AG04450 (cell line): Measurements from ENCODE around the gene CDK16. TPM values are rescaled to one million over a fixed set of nuclear protein-coding genes. Genes with fewer than 3 reads are reported as not detected.

ENCODE experiments used
- CTCF ChIA-PET: fragments of 300-600, 350-600 bp; formaldehyde crosslinking; extraction: SDS; loops from one replicate; lab custom pipeline; 2022; ENCODE audit warnings: antibody characterized with exemption, inconsistent platforms; lab: Charles Lee
- POLR2A ChIA-PET: fragments of 350-600 bp; formaldehyde crosslinking; extraction: SDS; loops from one replicate; lab custom pipeline; 2021; ENCODE audit warnings: antibody characterized with exemption, inconsistent platforms; lab: Yijun Ruan, JAX
- DNase-seq: peaks from one replicate; pipeline ENCODE4 v3.0.0-alpha.2; 2011; ENCODE audit warnings: low read depth, low spot score
- H3K27ac ChIP-seq: one replicate; pipeline ENCODE4 v1.5.1; 2012; ENCODE audit warnings: low read depth, low read length, control low read depth
- H3K27me3 ChIP-seq: one replicate; pipeline ENCODE4 v1.6.0; 2012; ENCODE audit warnings: low read length; ENCODE audit not compliant: control insufficient read depth, insufficient read depth
- H3K4me3 ChIP-seq: 2 replicates; pipeline ENCODE4 v1.5.1; 2011; ENCODE audit warnings: mild to moderate bottlenecking, low read depth, low read length, control low read depth
- H3K9me3 ChIP-seq: 2 replicates; pipeline ENCODE4 v1.5.1; 2012; ENCODE audit warnings: low read length; ENCODE audit not compliant: control insufficient read depth, insufficient read depth
- CTCF ChIP-seq: IDR thresholded peaks from 2 replicates; pipeline ENCODE4 v1.5.1; 2011; ENCODE audit warnings: low read depth, low read length, control low read depth, inconsistent platforms
- polyA plus RNA-seq: library from polyadenylated mRNA; depleted of rRNA; stranded (reverse); fragments of >200 nt; gene quantifications from 2 replicates; pipeline ENCODE4 v1.2.3, GENCODE V29; 2011

CDK16 gene
- polyA plus RNA-seq, 1 experiment: 89.9 TPM

GRCh38 chrX:47206316-47206715, 12.2 kb upstream of the CDK16 start:
- no peak for TF ChIP-seq CTCF
- no peaks in the 10 kb centered on the region for H3K27me3 ChIP-seq
- CTCF ChIA-PET: no interaction called here
- POLR2A ChIA-PET: no interaction called here
- DNase-seq: no peak
- H3K9me3 ChIP-seq: no peaks in the 10 kb centered on the region
- no peak overlapping the region for H3K4me3 ChIP-seq
- H3K27ac ChIP-seq: no peak overlapping the region

- Histone ChIP-seq H3K4me3 (no peak overlapping the region), H3K27ac (no peak overlapping the region), H3K9me3 (no peaks in the 10 kb centered on the region), H3K27me3 (no peaks in the 10 kb centered on the region)
- no peak for DNase-seq
- POLR2A ChIA-PET: no interaction called here
- no peak for TF ChIP-seq CTCF
- CTCF ChIA-PET: no interaction called here
Measured at GRCh38 chrX:47208108-47208507, 10.4 kb upstream of the CDK16 start.

- no peaks in the 10 kb centered on the region for H3K27me3 ChIP-seq
- no peaks in the 10 kb centered on the region for H3K9me3 ChIP-seq
- CTCF ChIA-PET: no interaction called here
- POLR2A ChIA-PET: interaction anchor here (1.1 kb wide), 1 partner anchor 10 kb away, joined by 4 read pairs; no protein-coding TSS in a partner anchor
- DNase-seq: no peak
- H3K4me3 ChIP-seq: no peak overlapping the region
- no peak for TF ChIP-seq CTCF
- H3K27ac ChIP-seq: no peak overlapping the region
Measured at GRCh38 chrX:47209508-47210238, 8.8 kb upstream of the CDK16 start.

GRCh38 chrX:47210661-47211425, 7.6 kb upstream of the CDK16 start:
- H3K27me3 ChIP-seq: no peaks in the 10 kb centered on the region
- H3K27ac ChIP-seq: no peak overlapping the region
- CTCF ChIA-PET: no interaction called here
- H3K4me3 ChIP-seq: no peak overlapping the region
- no peak for TF ChIP-seq CTCF
- no peak for DNase-seq
- POLR2A ChIA-PET: no interaction called here
- H3K9me3 ChIP-seq: no peaks in the 10 kb centered on the region
